ENCODE measurements around the gene COL6A6.

Gene COL6A6

GRCh38 chr3:130504701-130505100, 12.3 kb upstream of the COL6A6 start:
- Histone ChIP-seq H4K20me1 (no peaks in the 10 kb centered on the region), H3K36me3 (no peaks in the 10 kb centered on the region), H3K27me3 (no peaks in the 10 kb centered on the region), H3K4me1 (no peaks in the 10 kb centered on the region), H3K9ac (no peak overlapping the region), H3K4me2 (no peak overlapping the region), H3K9me3 (replicated peaks in 1 of 11) (no peaks in the 10 kb centered on the region), H3K4me3 (no peak overlapping the region), H3K27ac (no peak overlapping the region)
- TF ChIP-seq Cebpa-rat (IDR thresholded peaks at IDR 0.05): no peak

- no peak overlapping the region for H3K27ac ChIP-seq
- H3K36me3 ChIP-seq: no peaks in the 10 kb centered on the region
- no peaks in the 10 kb centered on the region for H3K27me3 ChIP-seq
- no peak for TF ChIP-seq Cebpa-rat (IDR thresholded peaks at IDR 0.05)
- no peak overlapping the region for H3K4me3 ChIP-seq
- no peaks in the 10 kb centered on the region for H3K9me3 ChIP-seq (replicated peaks in 1 of 11)
- no peaks in the 10 kb centered on the region for H4K20me1 ChIP-seq
- no peaks in the 10 kb centered on the region for H3K4me1 ChIP-seq
- H3K4me2 ChIP-seq: no peak overlapping the region
- H3K9ac ChIP-seq: no peak overlapping the region
Measured at GRCh38 chr3:130506031-130506430, 10.9 kb upstream of the COL6A6 start.

GRCh38 chr3:130507746-130508145, 9.2 kb upstream of the COL6A6 start:
- no peak overlapping the region for H3K4me3 ChIP-seq
- H3K9ac ChIP-seq: no peak overlapping the region
- no peaks in the 10 kb centered on the region for H3K36me3 ChIP-seq
- no peak overlapping the region for H3K4me2 ChIP-seq
- no peaks in the 10 kb centered on the region for H4K20me1 ChIP-seq
- H3K27ac ChIP-seq: no peak overlapping the region
- TF ChIP-seq Cebpa-rat (IDR thresholded peaks at IDR 0.05): no peak
- H3K4me1 ChIP-seq: no peaks in the 10 kb centered on the region
- H3K27me3 ChIP-seq: no peaks in the 10 kb centered on the region
- no peaks in the 10 kb centered on the region for H3K9me3 ChIP-seq (replicated peaks in 1 of 11)

GRCh38 chr3:130509008-130509407, 8.0 kb upstream of the COL6A6 start:
- H3K27ac ChIP-seq: no peak overlapping the region
- no peak overlapping the region for H3K4me3 ChIP-seq
- no peaks in the 10 kb centered on the region for H3K27me3 ChIP-seq
- no peak overlapping the region for H3K4me2 ChIP-seq
- H4K20me1 ChIP-seq: no peaks in the 10 kb centered on the region
- no peaks in the 10 kb centered on the region for H3K36me3 ChIP-seq
- no peak overlapping the region for H3K9ac ChIP-seq
- no peaks in the 10 kb centered on the region for H3K4me1 ChIP-seq
- no peak for TF ChIP-seq Cebpa-rat (IDR thresholded peaks at IDR 0.05)
- H3K9me3 ChIP-seq (replicated peaks in 1 of 11): no peaks in the 10 kb centered on the region

- H3K4me1 ChIP-seq: no peaks in the 10 kb centered on the region
- peaks cover 0 to 13% (median 4%) of the 10 kb centered on the region in 11 experiments; a peak in 5 of 22 replicates for H3K9me3 ChIP-seq (replicated peaks in 1 of 11)
- no peak overlapping the region for H3K9ac ChIP-seq
- H3K27me3 ChIP-seq: no peaks in the 10 kb centered on the region
- H3K4me2 ChIP-seq: no peak overlapping the region
- H3K36me3 ChIP-seq: no peaks in the 10 kb centered on the region
- no peak overlapping the region for H3K4me3 ChIP-seq
- no peak overlapping the region for H3K27ac ChIP-seq
- TF ChIP-seq Cebpa-rat (IDR thresholded peaks at IDR 0.05): no peak
- H4K20me1 ChIP-seq: no peaks in the 10 kb centered on the region
Measured at GRCh38 chr3:130514681-130515080, 2.3 kb upstream of the COL6A6 start.

- H4K20me1 ChIP-seq: no peaks in the 10 kb centered on the region
- TF ChIP-seq Cebpa-rat (IDR thresholded peaks at IDR 0.05): no peak
- H3K27ac ChIP-seq: no peak overlapping the region
- H3K4me3 ChIP-seq: no peak overlapping the region
- H3K27me3 ChIP-seq: no peaks in the 10 kb centered on the region
- no peak overlapping the region for H3K4me2 ChIP-seq
- H3K36me3 ChIP-seq: no peaks in the 10 kb centered on the region
- no peak overlapping the region for H3K9ac ChIP-seq
- H3K9me3 ChIP-seq (replicated peaks in 1 of 11): peaks cover 0 to 13% (median 4%) of the 10 kb centered on the region in 11 experiments; a peak in 5 of 22 replicates
- H3K4me1 ChIP-seq: no peaks in the 10 kb centered on the region
Measured at GRCh38 chr3:130515755-130516154, 1.2 kb upstream of the COL6A6 start.

GRCh38 chr3:130517602-130518001, 625 bp downstream of the COL6A6 start:
- Histone ChIP-seq H3K27ac (no peak overlapping the region), H3K9me3 (replicated peaks in 1 of 11) (peaks cover 0 to 13% (median 4%) of the 10 kb centered on the region in 11 experiments; a peak in 5 of 22 replicates), H3K4me2 (no peak overlapping the region), H3K9ac (no peak overlapping the region), H3K27me3 (no peaks in the 10 kb centered on the region), H3K4me3 (no peak overlapping the region), H3K4me1 (no peaks in the 10 kb centered on the region), H4K20me1 (no peaks in the 10 kb centered on the region), H3K36me3 (no peaks in the 10 kb centered on the region)
- no peak for TF ChIP-seq Cebpa-rat (IDR thresholded peaks at IDR 0.05)

- TF ChIP-seq Cebpa-rat (IDR thresholded peaks at IDR 0.05): no peak
- H3K4me3 ChIP-seq: no peak overlapping the region
Measured at GRCh38 chr3:130519754-130520153, 2.8 kb downstream of the COL6A6 start.

GRCh38 chr3:130522399-130522798, 5.4 kb downstream of the COL6A6 start:
- Histone ChIP-seq H3K36me3 (no peaks in the 10 kb centered on the region), H3K4me2 (no peak overlapping the region), H4K20me1 (no peaks in the 10 kb centered on the region), H3K9me3 (replicated peaks in 1 of 11) (peaks cover 0 to 1% (median 0%) of the 10 kb centered on the region in 11 experiments; a peak in 1 of 22 replicates), H3K9ac (no peak overlapping the region), H3K4me3 (no peak overlapping the region), H3K27ac (no peak overlapping the region), H3K27me3 (no peaks in the 10 kb centered on the region), H3K4me1 (no peaks in the 10 kb centered on the region)
- TF ChIP-seq Cebpa-rat (IDR thresholded peaks at IDR 0.05): no peak

More at GRCh38 chr3:130519754-130520153, 2.8 kb downstream of the COL6A6 start:
- H3K9me3 ChIP-seq (replicated peaks in 1 of 11): peaks cover 0 to 13% (median 4%) of the 10 kb centered on the region in 11 experiments; a peak in 5 of 22 replicates
- H3K27ac ChIP-seq: no peak overlapping the region
- H3K9ac ChIP-seq: no peak overlapping the region
- no peaks in the 10 kb centered on the region for H3K36me3 ChIP-seq
- no peaks in the 10 kb centered on the region for H4K20me1 ChIP-seq
- H3K4me2 ChIP-seq: no peak overlapping the region
- H3K4me1 ChIP-seq: no peaks in the 10 kb centered on the region
- no peaks in the 10 kb centered on the region for H3K27me3 ChIP-seq

- Histone ChIP-seq H3K9ac (no peak overlapping the region), H3K4me3 (no peak overlapping the region), H3K36me3 (no peaks in the 10 kb centered on the region), H3K9me3 (replicated peaks in 1 of 11) (no peaks in the 10 kb centered on the region), H3K4me2 (no peak overlapping the region), H3K27me3 (no peaks in the 10 kb centered on the region), H4K20me1 (no peaks in the 10 kb centered on the region), H3K4me1 (peaks cover 0 to 10% (median 7%) of the 10 kb centered on the region in 10 experiments; a peak in 7 of 20 replicates), H3K27ac (no peak overlapping the region)
- no peak for TF ChIP-seq Cebpa-rat (IDR thresholded peaks at IDR 0.05)
Measured at GRCh38 chr3:130527426-130527825, 10.4 kb downstream of the COL6A6 start.
